Stimulated activated naive CD8-positive, alpha-beta T cell treated with anti-CD3 and anti-CD28 coated beads, Interleukin-15, Interleukin-2, amounts not matched to agents 100 ng/mL and 50 ng/mL, for 24 hours (primary cell): Measurements from ENCODE around the gene DPEP3.

Experiments
- H3K27ac Mint-ChIP-seq: one replicate; pipeline ENCODE4 v1.8.0; 2021; ENCODE audit warnings: mild to moderate bottlenecking, mixed read lengths
- H3K27me3 Mint-ChIP-seq: one replicate; pipeline ENCODE4 v1.8.0; 2021; ENCODE audit warnings: mixed read lengths
- H3K36me3 Mint-ChIP-seq: one replicate; pipeline ENCODE4 v1.8.0; 2021; ENCODE audit warnings: low read depth, mixed read lengths
- H3K4me1 Mint-ChIP-seq: one replicate; pipeline ENCODE4 v1.8.0; 2021; ENCODE audit warnings: low read depth, mixed read lengths
- H3K4me3 Mint-ChIP-seq: one replicate; pipeline ENCODE4 v1.8.0; 2021; ENCODE audit warnings: mild to moderate bottlenecking, mixed read lengths
- H3K9me3 Mint-ChIP-seq: one replicate; pipeline ENCODE4 v1.8.0; 2021; ENCODE audit warnings: mixed read lengths

DPEP3 gene

GRCh38 chr16:67965668-67966548 lies 14.4 kb downstream of the DPEP3 start:
- peaks cover 7% of the 10 kb centered on the region for H3K36me3 Mint-ChIP-seq
- no peaks in the 10 kb centered on the region for H3K9me3 Mint-ChIP-seq
- H3K27ac Mint-ChIP-seq: no peak overlapping the region
- H3K4me3 Mint-ChIP-seq: no peak overlapping the region
- no peaks in the 10 kb centered on the region for H3K27me3 Mint-ChIP-seq
- H3K4me1 Mint-ChIP-seq: peaks cover 25% of the 10 kb centered on the region

- Mint-ChIP-seq H3K4me1 (peaks cover 24% of the 10 kb centered on the region), H3K4me3 (no peak overlapping the region), H3K27ac (no peak overlapping the region), H3K27me3 (no peaks in the 10 kb centered on the region), H3K36me3 (peaks cover 9% of the 10 kb centered on the region), H3K9me3 (no peaks in the 10 kb centered on the region)
Observed at GRCh38 chr16:67964477-67965131, 15.7 kb downstream of the DPEP3 start.

GRCh38 chr16:67963662-67964321 lies 16.5 kb downstream of the DPEP3 start:
- no peak overlapping the region for H3K4me3 Mint-ChIP-seq
- no peak overlapping the region for H3K27ac Mint-ChIP-seq
- peaks cover 9% of the 10 kb centered on the region for H3K36me3 Mint-ChIP-seq
- no peaks in the 10 kb centered on the region for H3K9me3 Mint-ChIP-seq
- no peaks in the 10 kb centered on the region for H3K27me3 Mint-ChIP-seq
- peaks cover 17% of the 10 kb centered on the region for H3K4me1 Mint-ChIP-seq

GRCh38 chr16:67963292-67963661 lies 17.0 kb downstream of the DPEP3 start:
- no peaks in the 10 kb centered on the region for H3K27me3 Mint-ChIP-seq
- no peaks in the 10 kb centered on the region for H3K9me3 Mint-ChIP-seq
- peaks cover 15% of the 10 kb centered on the region for H3K4me1 Mint-ChIP-seq
- H3K27ac Mint-ChIP-seq: no peak overlapping the region
- H3K4me3 Mint-ChIP-seq: no peak overlapping the region
- peaks cover 12% of the 10 kb centered on the region for H3K36me3 Mint-ChIP-seq

- H3K4me3 Mint-ChIP-seq: no peak overlapping the region
- H3K27ac Mint-ChIP-seq: no peak overlapping the region
- H3K36me3 Mint-ChIP-seq: peaks cover 14% of the 10 kb centered on the region
- no peaks in the 10 kb centered on the region for H3K27me3 Mint-ChIP-seq
- H3K9me3 Mint-ChIP-seq: no peaks in the 10 kb centered on the region
- H3K4me1 Mint-ChIP-seq: peaks cover 7% of the 10 kb centered on the region
Observed at GRCh38 chr16:67962135-67962534, 18.2 kb downstream of the DPEP3 start.

- Mint-ChIP-seq H3K36me3 (peaks cover 14% of the 10 kb centered on the region), H3K4me1 (peaks cover 2% of the 10 kb centered on the region), H3K4me3 (no peak overlapping the region), H3K27ac (no peak overlapping the region), H3K27me3 (no peaks in the 10 kb centered on the region), H3K9me3 (no peaks in the 10 kb centered on the region)
Observed at GRCh38 chr16:67961551-67961957, 18.7 kb downstream of the DPEP3 start.

GRCh38 chr16:67959536-67960329 lies 20.6 kb downstream of the DPEP3 start:
- no peak overlapping the region for H3K27ac Mint-ChIP-seq
- H3K4me3 Mint-ChIP-seq: no peak overlapping the region
- H3K36me3 Mint-ChIP-seq: peaks cover 10% of the 10 kb centered on the region
- H3K9me3 Mint-ChIP-seq: no peaks in the 10 kb centered on the region
- H3K4me1 Mint-ChIP-seq: no peaks in the 10 kb centered on the region
- H3K27me3 Mint-ChIP-seq: no peaks in the 10 kb centered on the region

GRCh38 chr16:67957622-67958021 lies 22.7 kb downstream of the DPEP3 start:
- Mint-ChIP-seq H3K4me3 (no peak overlapping the region), H3K27me3 (no peaks in the 10 kb centered on the region), H3K4me1 (no peaks in the 10 kb centered on the region), H3K9me3 (no peaks in the 10 kb centered on the region), H3K36me3 (peaks cover 16% of the 10 kb centered on the region), H3K27ac (no peak overlapping the region)

GRCh38 chr16:67954421-67955196 lies 25.7 kb downstream of the DPEP3 start:
- Mint-ChIP-seq H3K4me3 (no peak overlapping the region), H3K27ac (no peak overlapping the region), H3K27me3 (no peaks in the 10 kb centered on the region), H3K36me3 (peaks cover 20% of the 10 kb centered on the region), H3K4me1 (no peaks in the 10 kb centered on the region), H3K9me3 (no peaks in the 10 kb centered on the region)

GRCh38 chr16:67953641-67954375 lies 26.5 kb downstream of the DPEP3 start:
- no peaks in the 10 kb centered on the region for H3K4me1 Mint-ChIP-seq
- H3K4me3 Mint-ChIP-seq: no peak overlapping the region
- H3K9me3 Mint-ChIP-seq: no peaks in the 10 kb centered on the region
- no peak overlapping the region for H3K27ac Mint-ChIP-seq
- H3K36me3 Mint-ChIP-seq: peaks cover 20% of the 10 kb centered on the region
- H3K27me3 Mint-ChIP-seq: no peaks in the 10 kb centered on the region

GRCh38 chr16:67951485-67951884 lies 28.8 kb downstream of the DPEP3 start:
- Mint-ChIP-seq H3K36me3 (peaks cover 15% of the 10 kb centered on the region), H3K9me3 (no peaks in the 10 kb centered on the region), H3K4me3 (no peak overlapping the region), H3K27me3 (no peaks in the 10 kb centered on the region), H3K4me1 (no peaks in the 10 kb centered on the region), H3K27ac (no peak overlapping the region)

- Mint-ChIP-seq H3K36me3 (peaks cover 15% of the 10 kb centered on the region), H3K9me3 (no peaks in the 10 kb centered on the region), H3K27ac (no peak overlapping the region), H3K4me3 (no peak overlapping the region), H3K27me3 (no peaks in the 10 kb centered on the region), H3K4me1 (no peaks in the 10 kb centered on the region)
Observed at GRCh38 chr16:67950335-67950843, 29.9 kb downstream of the DPEP3 start.

GRCh38 chr16:67949645-67950044 lies 30.7 kb downstream of the DPEP3 start:
- Mint-ChIP-seq H3K27ac (no peak overlapping the region), H3K4me1 (no peaks in the 10 kb centered on the region), H3K9me3 (no peaks in the 10 kb centered on the region), H3K4me3 (no peak overlapping the region), H3K27me3 (no peaks in the 10 kb centered on the region), H3K36me3 (peaks cover 15% of the 10 kb centered on the region)
